HG03097 (cell line): ENCODE measurements around the gene GALE.
A peak's percentile ranks its signal among the peaks of the same experiment; 100 is the strongest.
"Not testable (repeated sequence)": the region's sequence is repeated elsewhere in the genome, so short reads cannot be mapped to it uniquely, and the experiment has no call there.

Experiments
- ATAC-seq: cut with Tn5 transposase; IDR thresholded peaks from one replicate; pipeline ENCODE4 v1.9.1; 2021; ENCODE audit not compliant: unreplicated experiment, low FRiP score

The GALE gene

GRCh38 chr1:23800400-23801337, at the start of gene GALE:
GALE (minus strand) TSS chr1:23800754; CDS start chr1:23799007, 1,747 bp downstream.
- ATAC-seq: peak; percentile 67

GRCh38 chr1:23848673-23849616, 48.4 kb upstream of the GALE start:
- ATAC-seq: no peak

DNA sequence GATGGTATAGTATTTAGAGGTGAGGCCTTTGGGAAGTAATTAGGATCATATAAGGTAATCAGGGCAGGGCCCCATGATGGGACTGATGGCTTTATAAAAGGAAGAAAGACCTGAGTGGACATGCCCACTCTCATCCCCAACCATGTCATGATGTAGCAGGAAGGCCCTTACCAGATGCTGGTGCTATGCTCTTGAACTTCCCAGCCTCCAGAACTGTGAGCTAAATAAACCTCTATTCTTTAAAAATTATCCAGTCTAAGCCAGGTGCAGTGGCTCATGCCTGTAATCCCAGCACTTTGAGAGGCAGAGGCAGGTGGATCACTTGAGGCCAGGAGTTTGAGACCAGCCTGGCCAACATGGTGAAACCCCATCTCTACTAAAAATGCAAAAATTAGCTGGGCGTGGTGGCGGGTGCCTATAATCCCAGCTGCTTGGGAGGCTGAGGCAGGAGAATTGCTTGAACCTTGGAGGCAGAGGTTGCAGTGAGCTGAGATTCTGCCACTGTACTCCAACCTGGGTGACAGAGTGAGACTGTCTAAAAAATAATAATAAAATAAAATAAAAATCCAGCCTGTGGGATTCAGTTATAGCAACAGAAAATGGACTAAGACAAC, 47.0 kb upstream of the GALE start:
- ATAC-seq: not testable (repeated sequence)

- no peak for ATAC-seq
These were observed 44.6 kb upstream of the GALE start for GRCh38 chr1:23845163-23845562.

- ATAC-seq: no peak
These were observed 43.1 kb upstream of the GALE start for GRCh38 chr1:23843644-23844043.

DNA sequence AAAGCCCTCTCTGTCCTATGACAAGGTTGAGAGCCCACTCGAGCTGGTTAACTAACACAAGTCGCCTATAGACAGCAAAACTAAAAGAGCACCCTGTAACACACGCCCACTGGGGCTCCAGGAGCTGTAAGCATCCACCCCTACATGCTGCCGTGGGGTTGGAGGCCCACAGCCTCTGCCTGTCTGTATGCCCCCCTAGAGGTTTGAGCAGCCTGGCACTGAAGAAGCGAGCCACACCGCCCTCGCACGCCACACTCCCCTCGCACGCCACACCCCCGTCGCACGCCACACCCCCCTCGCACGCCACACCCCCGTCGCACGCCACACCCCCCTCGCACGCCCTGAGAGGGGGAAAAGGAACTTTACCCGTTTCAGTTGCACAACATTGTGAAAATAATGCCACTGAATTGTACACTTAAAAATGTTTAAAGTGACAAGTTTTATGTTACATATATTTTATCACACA, 37.9 kb upstream of the GALE start:
- ATAC-seq: no peak

- no peak for ATAC-seq
These were observed 37.4 kb upstream of the GALE start for GRCh38 chr1:23837908-23838307.

DNA sequence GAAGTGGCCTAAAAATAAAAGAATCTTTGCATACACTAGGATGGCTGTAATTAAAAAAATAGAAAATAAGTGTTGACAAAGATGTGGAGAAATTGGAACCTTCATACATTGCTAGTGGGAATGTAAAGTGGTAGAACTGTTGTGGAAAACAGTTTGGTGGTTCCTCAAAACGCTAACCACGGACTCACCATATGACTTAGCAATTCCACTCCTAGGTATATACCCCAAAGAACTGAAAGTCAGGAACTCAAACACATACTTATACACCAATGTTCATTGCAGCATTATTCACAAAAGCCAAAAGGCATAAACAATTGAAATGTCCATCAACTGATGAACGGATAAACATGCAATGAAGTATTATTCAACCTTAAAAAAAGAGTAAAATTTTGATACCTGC, 35.5 kb upstream of the GALE start:
- ATAC-seq: no peak

DNA sequence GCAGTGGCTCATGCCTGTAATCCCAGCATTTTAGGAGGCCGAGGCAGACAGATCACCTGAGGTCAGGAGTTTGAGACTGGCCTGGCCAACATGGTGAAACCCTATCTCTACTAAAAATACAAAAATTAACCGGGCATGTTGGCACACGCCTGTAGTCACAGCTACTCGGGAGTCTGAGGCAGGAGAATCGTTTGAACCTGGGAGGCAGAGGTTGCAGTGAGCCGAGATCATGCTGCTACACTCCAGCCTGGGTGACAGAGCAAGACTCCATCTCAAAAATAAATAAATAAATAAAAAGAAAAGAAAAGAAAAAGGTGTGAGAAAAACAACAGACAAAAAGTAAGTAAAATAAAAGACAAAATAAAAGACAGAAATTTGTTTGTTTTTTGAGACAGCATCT, 33.6 kb upstream of the GALE start:
- not testable (repeated sequence) for ATAC-seq

DNA sequence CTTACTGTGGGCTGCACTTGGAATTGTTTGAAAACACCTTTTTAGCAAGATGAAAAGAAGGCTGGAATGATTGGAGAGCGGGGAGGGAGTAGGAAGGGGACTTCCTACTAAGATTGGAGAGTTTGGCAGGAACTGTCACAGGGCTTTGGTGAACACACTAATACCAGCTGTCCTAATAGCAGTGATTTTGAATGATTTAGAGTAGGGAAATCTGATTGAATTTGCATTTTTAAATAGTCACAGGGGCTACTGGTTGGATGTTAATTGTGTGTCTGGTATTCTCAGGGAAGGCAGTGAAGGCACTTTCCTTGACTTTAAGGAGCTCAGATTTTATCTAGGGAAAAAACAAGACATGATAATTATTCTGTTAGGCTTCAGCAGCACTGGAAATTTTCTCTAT, 27.2 kb upstream of the GALE start:
- no peak for ATAC-seq

- not testable (repeated sequence) for ATAC-seq
These were observed 26.0 kb upstream of the GALE start for GRCh38 chr1:23826590-23826989.

GRCh38 chr1:23825762-23826522, 25.4 kb upstream of the GALE start:
- no peak for ATAC-seq

- ATAC-seq: no peak
These were observed 24.7 kb upstream of the GALE start, which contains the start of gene HMGCL for GRCh38 chr1:23825076-23825761. HMGCL (minus strand) TSS chr1:23825429; CDS start chr1:23825415, 14 bp downstream.

GRCh38 chr1:23824711-23825075, 24.1 kb upstream of the GALE start:
- no peak for ATAC-seq

GRCh38 chr1:23823767-23824166, 23.2 kb upstream of the GALE start:
- ATAC-seq: no peak

DNA sequence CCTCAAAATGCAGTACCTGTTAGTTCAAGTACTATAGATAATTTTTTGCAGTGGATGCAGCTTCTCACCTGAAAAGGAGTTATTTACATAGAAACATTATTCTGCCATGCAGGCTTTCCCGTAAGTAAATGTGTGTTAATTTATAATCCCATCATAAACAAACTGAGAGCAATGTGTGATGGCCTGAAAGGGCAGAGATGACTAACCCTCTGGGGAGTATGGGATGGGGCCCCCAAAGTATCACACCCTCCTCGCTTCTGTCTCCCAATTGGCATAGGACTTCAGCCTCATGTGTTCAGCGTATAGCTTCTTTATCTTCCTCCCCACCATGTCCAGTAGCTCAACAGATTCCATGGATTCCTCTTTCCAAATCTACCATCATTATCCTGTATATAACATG, 17.1 kb upstream of the GALE start:
- ATAC-seq: no peak

GRCh38 chr1:23816906-23817305, 16.4 kb upstream of the GALE start:
- no peak for ATAC-seq

DNA sequence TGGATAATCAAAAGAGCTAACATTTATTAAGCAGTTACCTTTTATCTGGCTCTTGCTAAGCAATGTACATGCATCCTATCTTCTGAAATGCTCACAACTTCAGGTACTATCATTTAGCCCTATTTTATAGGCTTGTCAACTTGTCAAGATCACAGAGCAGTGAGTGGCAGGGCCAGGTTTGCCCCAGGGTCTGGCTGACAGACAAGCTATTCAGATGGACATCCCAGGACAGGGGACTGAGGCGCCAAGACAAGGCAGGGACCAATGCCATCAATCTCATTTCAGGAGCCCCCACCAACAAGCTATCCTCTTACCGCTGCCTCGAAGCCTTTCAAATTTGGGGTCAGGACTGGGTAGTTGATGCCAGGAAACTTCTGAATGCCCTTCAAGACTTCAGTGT, 15.8 kb upstream of the GALE start:
- no peak for ATAC-seq

GRCh38 chr1:23814016-23814415, 13.5 kb upstream of the GALE start:
- no peak for ATAC-seq
